Rectal smooth muscle tissue (tissue), 1 donor: ENCODE data around the gene CYB5A.
"Not testable (repeated sequence)": the region's sequence is repeated elsewhere in the genome, so short reads cannot be mapped to it uniquely, and the experiment has no call there.

Experiments used
- H3K27ac ChIP-seq: one replicate; pipeline ENCODE4 v1.7.0; 2013; ENCODE audit warnings: low read depth, low read length, inconsistent platforms
- H3K27me3 ChIP-seq: one replicate; pipeline ENCODE4 v1.7.0; 2013; ENCODE audit warnings: low read length; ENCODE audit not compliant: control insufficient read depth, insufficient read depth
- H3K36me3 ChIP-seq: one replicate; pipeline ENCODE4 v1.7.0; 2013; ENCODE audit warnings: low read length; ENCODE audit not compliant: control insufficient read depth, insufficient read depth
- H3K4me1 ChIP-seq: one replicate; pipeline ENCODE4 v1.7.0; 2013; ENCODE audit warnings: low read length; ENCODE audit not compliant: control insufficient read depth, insufficient read depth
- H3K4me3 ChIP-seq: one replicate; pipeline ENCODE4 v1.7.0; 2013; ENCODE audit warnings: low read length
- H3K9ac ChIP-seq: one replicate; pipeline ENCODE4 v1.7.0; 2013; ENCODE audit warnings: low read length

The CYB5A gene, protein sequence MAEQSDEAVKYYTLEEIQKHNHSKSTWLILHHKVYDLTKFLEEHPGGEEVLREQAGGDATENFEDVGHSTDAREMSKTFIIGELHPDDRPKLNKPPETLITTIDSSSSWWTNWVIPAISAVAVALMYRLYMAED

GRCh38 chr18:74291771-74292540 lies at the start of gene CYB5A:
Gene CYB5A (minus strand): TSS chr18:74291963. CDS start chr18:74291875, 88 bp downstream.
- Histone ChIP-seq H3K36me3 (no peaks in the 10 kb centered on the region), H3K27me3 (no peaks in the 10 kb centered on the region), H3K27ac (peak within 1 kb of the TSS; percentile 79), H3K9ac (peak within 1 kb of the TSS; percentile 35), H3K4me3 (peak within 1 kb of the TSS; percentile 87), H3K4me1 (no peaks in the 10 kb centered on the region)

GRCh38 chr18:74337912-74338309 lies 46.1 kb upstream of the CYB5A start:
- Histone ChIP-seq H3K27ac (peak overlapping the region; percentile 42), H3K27me3 (no peaks in the 10 kb centered on the region), H3K4me1 (peaks cover 3% of the 10 kb centered on the region), H3K9ac (no peak overlapping the region), H3K36me3 (no peaks in the 10 kb centered on the region), H3K4me3 (no peak overlapping the region)

DNA sequence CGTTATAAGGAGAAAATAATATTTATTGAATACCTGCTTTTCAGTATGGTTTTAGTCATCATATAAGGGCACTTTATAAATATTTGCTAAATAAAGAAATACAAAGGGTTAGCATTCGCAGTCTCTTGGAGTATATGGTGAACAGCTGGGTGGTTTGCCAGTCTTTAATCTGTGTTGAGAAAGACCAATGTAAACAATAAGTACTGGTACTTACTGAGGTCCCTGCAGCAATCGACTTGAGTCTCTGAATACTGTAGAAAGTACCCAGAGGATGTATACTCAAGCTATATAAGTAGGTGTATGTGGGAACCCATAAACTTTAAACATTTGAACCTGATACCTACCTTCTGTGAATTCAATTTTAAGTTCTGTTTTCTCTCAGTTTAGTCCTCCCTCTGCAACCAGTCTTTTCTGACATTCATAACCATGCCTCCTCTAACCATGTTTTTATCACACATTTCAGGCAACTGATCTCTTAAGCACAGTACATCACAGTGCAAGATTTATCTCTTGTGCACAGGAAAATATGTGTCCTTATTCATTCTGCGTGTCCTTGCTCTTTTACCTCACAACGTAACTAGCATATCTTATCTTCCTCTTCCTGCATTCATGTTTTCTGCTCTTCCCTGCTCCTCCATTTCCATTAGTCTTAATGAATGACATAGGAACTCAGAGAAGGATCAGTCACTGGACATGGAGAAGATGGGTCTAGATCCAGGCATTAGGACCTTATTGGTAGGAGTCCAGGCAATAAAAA lies 45.6 kb upstream of the CYB5A start:
- H3K27me3 ChIP-seq: no peaks in the 10 kb centered on the region
- H3K36me3 ChIP-seq: no peaks in the 10 kb centered on the region
- peak overlapping the region; percentile 42 for H3K27ac ChIP-seq
- no peak overlapping the region for H3K9ac ChIP-seq
- H3K4me3 ChIP-seq: no peak overlapping the region
- H3K4me1 ChIP-seq: peaks cover 3% of the 10 kb centered on the region

- Histone ChIP-seq H3K36me3 (no peaks in the 10 kb centered on the region), H3K4me3 (no peak overlapping the region), H3K9ac (no peak overlapping the region), H3K4me1 (peaks cover 3% of the 10 kb centered on the region), H3K27ac (no peak overlapping the region), H3K27me3 (no peaks in the 10 kb centered on the region)
Measured at GRCh38 chr18:74336656-74337055, 44.9 kb upstream of the CYB5A start.

DNA sequence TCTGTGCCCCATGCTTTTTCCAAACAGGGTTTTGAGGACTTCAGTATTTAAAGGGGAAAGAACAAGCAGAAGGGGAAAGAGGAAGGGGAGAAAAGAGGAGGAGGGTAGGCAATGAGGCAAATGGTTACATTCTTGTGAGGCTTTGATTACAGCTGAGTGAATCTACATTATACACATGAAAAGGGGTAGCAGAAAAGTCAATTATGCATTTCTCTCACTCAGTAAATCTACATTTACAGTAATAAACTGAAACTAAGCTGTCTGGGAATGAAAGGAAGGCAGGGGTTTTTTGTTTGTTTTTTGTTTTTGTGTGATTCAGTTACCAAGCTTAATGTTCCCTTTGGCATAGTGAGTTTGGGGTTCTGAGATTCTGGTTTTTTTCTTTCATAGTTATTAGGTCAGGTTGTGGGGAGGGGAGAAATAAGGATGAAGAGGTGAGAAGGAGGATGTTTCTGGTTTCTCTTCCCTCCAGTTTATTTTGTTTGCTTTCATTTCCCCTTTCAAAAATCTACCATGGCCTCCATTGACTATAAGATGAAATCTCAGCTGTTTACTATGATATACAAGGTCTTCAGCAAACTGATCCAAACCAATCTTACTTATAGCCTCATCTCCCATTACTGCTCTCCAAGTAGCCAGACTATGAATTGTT lies 42.6 kb upstream of the CYB5A start:
- H3K27ac ChIP-seq: no peak overlapping the region
- no peaks in the 10 kb centered on the region for H3K36me3 ChIP-seq
- peaks cover 3% of the 10 kb centered on the region for H3K4me1 ChIP-seq
- no peaks in the 10 kb centered on the region for H3K27me3 ChIP-seq
- H3K4me3 ChIP-seq: no peak overlapping the region
- no peak overlapping the region for H3K9ac ChIP-seq

DNA sequence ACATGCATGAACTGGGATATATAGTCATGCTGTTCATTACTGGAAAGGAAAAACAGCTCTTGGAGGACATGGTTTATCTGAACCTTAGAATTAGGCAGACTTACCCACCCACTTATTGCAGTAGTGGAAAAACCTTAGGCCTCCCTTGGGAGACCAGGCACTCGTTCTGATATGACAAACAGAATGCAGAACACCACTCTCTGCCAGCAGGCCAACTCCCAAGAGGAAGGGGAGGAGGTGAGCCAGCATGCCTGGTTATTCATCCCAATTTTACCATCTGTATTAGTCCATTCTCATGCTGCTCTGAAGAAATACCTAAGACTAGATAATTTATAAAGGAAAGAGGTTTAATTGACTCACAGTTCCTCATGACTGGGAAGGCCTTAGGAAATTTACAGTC lies 41.3 kb upstream of the CYB5A start:
- H3K27me3 ChIP-seq: no peaks in the 10 kb centered on the region
- H3K4me1 ChIP-seq: peaks cover 3% of the 10 kb centered on the region
- H3K36me3 ChIP-seq: no peaks in the 10 kb centered on the region
- no peak overlapping the region for H3K4me3 ChIP-seq
- H3K27ac ChIP-seq: no peak overlapping the region
- H3K9ac ChIP-seq: no peak overlapping the region

DNA sequence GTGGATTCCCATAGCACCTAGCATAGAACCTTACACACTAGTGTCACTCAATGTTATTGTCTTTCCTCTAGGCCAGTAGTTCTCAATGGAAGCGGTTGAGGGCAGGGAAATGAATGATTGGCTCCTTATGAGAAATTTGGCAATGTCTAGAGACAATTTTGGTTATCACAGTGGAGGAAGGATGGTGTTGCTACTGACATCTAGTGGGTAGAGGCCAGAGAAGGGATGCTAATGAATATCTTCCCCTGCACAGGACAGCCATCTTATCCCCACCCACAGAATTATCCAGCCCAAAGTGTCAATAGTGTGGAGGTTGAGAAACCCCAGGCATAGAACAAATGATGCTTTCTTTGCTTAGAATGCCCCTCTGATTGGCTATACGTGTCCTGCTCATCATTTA lies 39.6 kb upstream of the CYB5A start:
- Histone ChIP-seq H3K4me1 (no peaks in the 10 kb centered on the region), H3K36me3 (no peaks in the 10 kb centered on the region), H3K27ac (no peak overlapping the region), H3K27me3 (no peaks in the 10 kb centered on the region), H3K9ac (no peak overlapping the region), H3K4me3 (no peak overlapping the region)

- H3K9ac ChIP-seq: no peak overlapping the region
Measured at GRCh38 chr18:74329688-74330205, 38.0 kb upstream of the CYB5A start.

GRCh38 chr18:74328206-74328605 lies 36.4 kb upstream of the CYB5A start:
- Histone ChIP-seq H3K4me3 (no peak overlapping the region), H3K4me1 (no peaks in the 10 kb centered on the region), H3K36me3 (no peaks in the 10 kb centered on the region), H3K27me3 (peaks cover 2% of the 10 kb centered on the region), H3K9ac (no peak overlapping the region), H3K27ac (no peak overlapping the region)

More at GRCh38 chr18:74329688-74330205, 38.0 kb upstream of the CYB5A start:
- Histone ChIP-seq H3K36me3 (no peaks in the 10 kb centered on the region), H3K27ac (no peak overlapping the region), H3K27me3 (no peaks in the 10 kb centered on the region), H3K4me1 (no peaks in the 10 kb centered on the region), H3K4me3 (no peak overlapping the region)

GRCh38 chr18:74326791-74327190 lies 35.0 kb upstream of the CYB5A start:
- not testable (repeated sequence) for H3K27me3 ChIP-seq, H3K27ac ChIP-seq, H3K4me1 ChIP-seq, H3K36me3 ChIP-seq, H3K9ac ChIP-seq, H3K4me3 ChIP-seq

- peaks cover 2% of the 10 kb centered on the region for H3K27me3 ChIP-seq
- no peak overlapping the region for H3K27ac ChIP-seq
- H3K4me3 ChIP-seq: no peak overlapping the region
- no peak overlapping the region for H3K9ac ChIP-seq
- no peaks in the 10 kb centered on the region for H3K36me3 ChIP-seq
- H3K4me1 ChIP-seq: no peaks in the 10 kb centered on the region
Measured at GRCh38 chr18:74326231-74326630, 34.5 kb upstream of the CYB5A start.
